Ishikawa (cell line): ENCODE data around the gene OS9.

Source experiments
- CEBPB ChIP-seq: IDR thresholded peaks from 2 replicates; pipeline ENCODE4 v1.6.1; 2012
- TAF1 ChIP-seq: IDR thresholded peaks from 2 replicates; pipeline ENCODE4 v1.6.1; 2012; ENCODE audit warnings: low read depth, mild to moderate bottlenecking
- TEAD4 ChIP-seq: IDR thresholded peaks from 2 replicates; pipeline ENCODE4 v1.6.1; 2012
- YY1 ChIP-seq: IDR thresholded peaks from 2 replicates; pipeline ENCODE4 v1.6.1; 2012; ENCODE audit warnings: low read depth
- TF ChIP-seq, protein P1 (sequence below): IDR thresholded peaks from 2 replicates; pipeline ENCODE4 v1.6.1; 2012
- TF ChIP-seq, protein P2 (sequence below): IDR thresholded peaks from 2 replicates; pipeline ENCODE4 v1.6.1; 2012; ENCODE audit warnings: low read depth, mild to moderate bottlenecking

DNA sequence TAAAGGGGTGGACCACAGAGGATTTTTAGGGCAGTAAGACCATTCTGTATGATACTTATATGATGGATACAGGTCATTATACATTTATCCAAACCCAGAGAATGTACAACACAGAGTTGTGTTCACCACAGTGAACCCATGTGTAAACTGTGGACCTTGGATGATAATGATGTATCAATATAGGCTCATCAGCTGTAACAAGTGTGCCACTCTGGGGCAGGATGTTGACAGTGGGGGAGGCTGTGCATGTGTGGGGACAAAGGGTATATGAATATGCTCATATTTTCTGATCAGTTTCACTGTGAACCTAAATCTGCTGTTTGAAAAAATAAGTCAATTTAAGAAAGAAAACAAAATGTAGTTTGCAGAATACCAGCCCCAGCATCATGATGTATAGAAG is 14.2 kb upstream of the OS9 start:
- TF ChIP-seq, protein P1, sequence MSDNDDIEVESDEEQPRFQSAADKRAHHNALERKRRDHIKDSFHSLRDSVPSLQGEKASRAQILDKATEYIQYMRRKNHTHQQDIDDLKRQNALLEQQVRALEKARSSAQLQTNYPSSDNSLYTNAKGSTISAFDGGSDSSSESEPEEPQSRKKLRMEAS, result no peak
- TF ChIP-seq TEAD4 (no peak), TAF1 (no peak), CEBPB (no peak), YY1 (no peak)
- TF ChIP-seq, protein P2, sequence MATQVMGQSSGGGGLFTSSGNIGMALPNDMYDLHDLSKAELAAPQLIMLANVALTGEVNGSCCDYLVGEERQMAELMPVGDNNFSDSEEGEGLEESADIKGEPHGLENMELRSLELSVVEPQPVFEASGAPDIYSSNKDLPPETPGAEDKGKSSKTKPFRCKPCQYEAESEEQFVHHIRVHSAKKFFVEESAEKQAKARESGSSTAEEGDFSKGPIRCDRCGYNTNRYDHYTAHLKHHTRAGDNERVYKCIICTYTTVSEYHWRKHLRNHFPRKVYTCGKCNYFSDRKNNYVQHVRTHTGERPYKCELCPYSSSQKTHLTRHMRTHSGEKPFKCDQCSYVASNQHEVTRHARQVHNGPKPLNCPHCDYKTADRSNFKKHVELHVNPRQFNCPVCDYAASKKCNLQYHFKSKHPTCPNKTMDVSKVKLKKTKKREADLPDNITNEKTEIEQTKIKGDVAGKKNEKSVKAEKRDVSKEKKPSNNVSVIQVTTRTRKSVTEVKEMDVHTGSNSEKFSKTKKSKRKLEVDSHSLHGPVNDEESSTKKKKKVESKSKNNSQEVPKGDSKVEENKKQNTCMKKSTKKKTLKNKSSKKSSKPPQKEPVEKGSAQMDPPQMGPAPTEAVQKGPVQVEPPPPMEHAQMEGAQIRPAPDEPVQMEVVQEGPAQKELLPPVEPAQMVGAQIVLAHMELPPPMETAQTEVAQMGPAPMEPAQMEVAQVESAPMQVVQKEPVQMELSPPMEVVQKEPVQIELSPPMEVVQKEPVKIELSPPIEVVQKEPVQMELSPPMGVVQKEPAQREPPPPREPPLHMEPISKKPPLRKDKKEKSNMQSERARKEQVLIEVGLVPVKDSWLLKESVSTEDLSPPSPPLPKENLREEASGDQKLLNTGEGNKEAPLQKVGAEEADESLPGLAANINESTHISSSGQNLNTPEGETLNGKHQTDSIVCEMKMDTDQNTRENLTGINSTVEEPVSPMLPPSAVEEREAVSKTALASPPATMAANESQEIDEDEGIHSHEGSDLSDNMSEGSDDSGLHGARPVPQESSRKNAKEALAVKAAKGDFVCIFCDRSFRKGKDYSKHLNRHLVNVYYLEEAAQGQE, result no peak
